ENCODE results near the gene POU2F2.

Gene POU2F2

DNA sequence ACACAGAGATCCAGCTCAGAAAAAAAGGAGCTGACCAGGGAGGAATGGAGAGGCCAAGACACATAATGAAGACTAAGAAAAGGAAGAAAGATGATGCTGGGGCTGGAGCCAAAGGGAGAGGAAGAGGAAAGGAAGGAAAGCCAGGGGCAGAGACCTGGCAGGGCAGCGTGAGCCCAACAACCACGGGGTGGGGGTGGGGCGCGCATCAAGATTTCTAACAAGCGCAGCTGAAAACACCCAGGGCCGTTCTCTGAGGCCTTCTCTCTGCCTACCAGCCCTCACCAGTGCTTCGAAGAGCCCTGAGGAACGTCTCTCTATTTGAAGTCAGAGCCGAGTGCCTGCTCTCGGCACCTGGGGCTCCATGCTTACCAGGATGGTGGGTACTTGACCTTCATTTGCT is 23.6 kb upstream of the POU2F2 start:
- no peak for DNase-seq (ENCODE audit: extremely low read depth in 1 of 2, low read depth in 1 of 2)

GRCh38 chr19:42154471-42155323 is 22.5 kb upstream of the POU2F2 start:
- no peak for DNase-seq (ENCODE audit: extremely low read depth in 1 of 2, low read depth in 1 of 2)

- DNase-seq (ENCODE audit: extremely low read depth in 1 of 2, low read depth in 1 of 2), result no peak
These were observed 21.6 kb upstream of the POU2F2 start for GRCh38 chr19:42153672-42154433.

DNA sequence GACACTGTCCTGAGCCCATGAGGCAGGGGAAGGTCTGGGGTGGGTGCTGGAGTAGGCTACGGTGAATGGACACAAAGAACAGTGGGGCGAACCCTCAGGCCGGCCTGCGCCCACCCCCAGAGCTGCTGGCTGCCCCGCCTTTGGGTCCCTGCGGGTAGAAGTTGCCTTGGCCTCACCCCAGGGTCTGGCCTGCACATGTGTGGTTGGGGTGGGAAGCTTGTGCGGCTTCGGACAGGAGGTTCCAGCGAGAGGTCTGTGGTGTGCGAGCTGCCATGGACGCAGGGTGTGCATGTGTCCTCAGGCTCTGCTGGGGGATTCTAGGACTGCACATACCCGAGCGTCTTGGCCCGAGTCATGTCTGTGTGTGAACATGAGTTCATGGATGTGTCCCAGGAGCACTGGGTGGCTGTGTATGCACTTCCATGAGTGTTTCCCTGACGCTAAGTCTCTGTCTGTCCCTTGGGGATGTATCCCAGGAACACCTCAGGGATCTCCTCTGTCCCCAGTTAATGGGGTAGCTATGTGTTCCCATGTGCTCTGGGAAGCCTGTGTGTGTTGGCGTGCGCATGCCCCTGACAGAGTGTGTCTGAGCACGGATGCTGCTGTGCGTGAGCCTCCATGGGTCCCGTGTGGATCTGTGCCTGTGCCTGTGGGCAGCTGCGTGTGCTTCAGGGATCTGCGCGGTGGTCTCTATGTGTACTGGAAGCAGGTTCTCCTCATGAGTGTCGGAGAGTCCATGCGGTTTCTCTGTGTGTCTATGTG is 20.8 kb upstream of the POU2F2 start:
- DNase-seq (ENCODE audit: extremely low read depth in 1 of 2, low read depth in 1 of 2), result no peak

GRCh38 chr19:42151782-42152684 is 19.8 kb upstream of the POU2F2 start:
- no peak for DNase-seq (ENCODE audit: extremely low read depth in 1 of 2, low read depth in 1 of 2)

DNA sequence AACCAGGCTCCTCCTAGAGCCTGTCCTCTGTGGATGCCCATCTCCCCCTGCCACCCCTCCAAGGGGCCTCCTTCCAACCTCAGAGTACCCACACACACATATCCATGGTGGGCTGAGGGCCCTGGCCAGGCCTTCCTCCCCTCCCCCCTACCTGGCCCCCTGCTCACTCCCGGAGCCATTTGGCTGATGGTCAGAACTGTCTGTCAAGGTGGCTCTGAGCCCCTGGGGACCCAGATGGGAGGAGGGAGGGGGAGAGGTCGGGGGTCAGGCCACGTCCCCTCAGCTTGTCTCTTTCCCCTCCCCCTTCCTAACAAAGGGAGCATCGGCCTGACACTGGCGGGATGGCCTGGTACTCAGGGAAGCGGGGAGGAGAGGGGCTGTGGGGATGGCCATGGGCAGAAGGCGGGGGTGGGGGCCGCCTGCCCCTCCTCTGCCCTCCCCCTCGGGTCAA is 18.7 kb upstream of the POU2F2 start:
- no peak for DNase-seq (ENCODE audit: extremely low read depth in 1 of 2, low read depth in 1 of 2)

DNA sequence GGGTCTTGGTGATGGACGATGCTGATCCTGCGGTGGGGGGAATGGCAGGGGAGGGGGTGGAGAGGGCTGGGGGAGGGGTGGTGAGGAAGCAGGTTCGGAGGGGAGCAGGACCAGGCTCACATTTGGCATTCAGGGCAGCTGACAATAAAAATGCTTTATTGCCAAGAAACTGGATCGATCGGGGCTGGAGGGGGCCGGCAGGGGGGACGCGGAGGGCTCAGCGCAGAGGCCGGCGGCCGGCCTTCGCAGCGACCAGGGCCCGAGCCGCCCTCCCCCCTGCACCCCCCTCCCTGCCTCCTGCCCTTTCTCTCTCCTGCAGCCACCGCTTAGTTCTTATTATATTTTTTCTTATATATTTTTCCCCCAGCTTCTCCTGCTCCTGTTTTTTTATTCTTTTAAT is 18.1 kb upstream of the POU2F2 start:
- no peak for DNase-seq (ENCODE audit: extremely low read depth in 1 of 2, low read depth in 1 of 2)

GRCh38 chr19:42149447-42150202 is 17.4 kb upstream of the POU2F2 start:
- no peak for DNase-seq (ENCODE audit: extremely low read depth in 1 of 2, low read depth in 1 of 2)

DNA sequence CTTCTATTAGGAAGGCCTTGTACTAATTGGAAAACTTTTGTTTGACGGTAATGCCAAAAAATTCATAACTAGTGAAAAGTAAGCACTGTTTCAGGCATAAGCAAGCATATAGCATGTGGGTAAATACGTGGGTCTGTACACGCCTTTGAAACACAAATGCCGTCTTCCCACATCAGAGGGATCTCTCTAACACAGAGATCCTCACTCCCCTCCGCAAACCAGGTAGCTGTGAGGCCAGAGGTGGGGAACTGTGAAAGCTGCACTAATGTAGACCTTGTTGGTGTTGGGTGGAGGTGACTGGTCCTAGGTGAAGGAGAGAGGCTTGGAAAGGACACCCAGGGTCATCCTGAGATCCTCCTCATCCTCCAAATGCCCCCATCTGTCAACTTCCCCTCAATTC is 16.0 kb upstream of the POU2F2 start:
- no peak for DNase-seq (ENCODE audit: extremely low read depth in 1 of 2, low read depth in 1 of 2)

- no peak for DNase-seq (ENCODE audit: extremely low read depth in 1 of 2, low read depth in 1 of 2)
These were observed 11.3 kb upstream of the POU2F2 start for GRCh38 chr19:42143341-42144234.

GRCh38 chr19:42140125-42140754 is 8.0 kb upstream of the POU2F2 start:
- no peak for DNase-seq (ENCODE audit: extremely low read depth in 1 of 2, low read depth in 1 of 2)

GRCh38 chr19:42134535-42135070 is 2.4 kb upstream of the POU2F2 start:
- no peak for DNase-seq (ENCODE audit: extremely low read depth in 1 of 2, low read depth in 1 of 2)

DNA sequence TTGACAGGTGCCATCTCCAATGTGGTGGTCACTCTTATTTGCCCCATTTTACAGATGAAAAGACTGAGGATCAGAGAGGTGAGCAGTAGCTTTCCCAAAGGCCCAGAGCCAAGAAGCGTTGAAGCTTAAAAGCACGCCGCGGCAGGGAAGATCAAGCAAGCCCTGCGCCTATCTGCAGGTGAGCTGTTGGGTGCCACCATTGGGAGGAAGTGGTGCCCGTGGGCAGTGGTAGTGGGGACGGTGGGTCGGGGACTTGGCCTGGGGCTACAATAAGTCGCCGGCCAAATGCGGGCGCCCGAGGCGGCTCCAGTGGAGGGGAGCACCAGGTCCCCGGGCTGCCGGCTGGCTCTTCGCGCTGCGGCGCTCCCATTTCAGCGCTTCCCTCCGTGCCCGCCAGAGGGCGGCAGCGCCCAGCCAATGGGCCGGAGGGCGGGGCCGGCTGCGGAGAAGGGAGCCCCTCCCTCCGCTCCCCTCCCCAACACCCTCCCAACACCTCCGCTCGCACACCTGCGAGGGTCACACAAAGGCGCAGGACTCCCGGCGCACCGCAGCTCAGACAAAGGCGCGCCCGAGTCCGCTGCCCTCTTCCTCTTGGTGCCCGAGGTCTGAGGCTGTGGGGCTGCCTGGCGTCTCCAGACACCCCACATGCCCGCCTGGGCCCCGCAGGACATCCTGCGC is 744 bp upstream of the POU2F2 start:
- peak; percentile 50 to 80 for DNase-seq (ENCODE audit: extremely low read depth in 1 of 2, low read depth in 1 of 2)

DNA sequence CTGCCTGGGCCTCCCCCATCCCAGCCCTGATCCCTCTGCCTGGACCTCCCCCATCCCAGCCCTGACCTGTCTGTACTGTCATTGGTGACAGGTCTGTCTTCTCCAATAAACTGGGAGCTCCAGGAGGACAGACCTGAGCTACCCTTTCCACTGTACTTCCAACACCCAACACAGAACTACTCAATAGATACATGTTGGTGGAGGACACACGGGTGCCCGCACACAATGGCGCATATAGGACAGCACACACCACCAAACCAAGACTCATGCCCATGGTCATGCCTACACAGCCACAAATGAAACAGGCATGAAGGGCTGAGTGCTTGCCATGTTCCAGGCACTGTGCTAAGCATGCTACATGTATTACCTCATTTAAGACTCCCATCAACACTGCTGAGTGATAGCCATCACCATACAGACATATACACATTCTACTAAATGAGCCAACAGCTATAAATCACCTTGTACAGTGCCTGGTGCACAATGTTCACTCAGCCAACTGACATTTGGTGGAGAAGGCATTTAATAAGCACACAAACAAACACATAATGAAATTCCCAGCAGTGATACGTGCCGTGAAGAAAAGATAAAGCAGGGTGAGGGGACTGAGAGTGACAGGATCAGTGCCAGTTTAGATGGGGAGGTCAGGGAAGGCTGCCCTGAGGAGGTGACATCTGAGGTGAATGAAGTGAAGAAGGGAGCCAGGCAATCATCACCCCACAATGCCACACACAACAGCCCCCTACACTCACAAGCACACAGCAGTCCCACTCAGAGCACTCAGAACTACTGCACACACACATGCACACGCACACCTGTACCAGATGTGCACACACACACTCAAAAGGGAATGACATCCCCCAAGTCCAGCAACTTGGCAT is 857 bp downstream of the POU2F2 start:
- DNase-seq (ENCODE audit: extremely low read depth in 1 of 2, low read depth in 1 of 2), result no peak

DNA sequence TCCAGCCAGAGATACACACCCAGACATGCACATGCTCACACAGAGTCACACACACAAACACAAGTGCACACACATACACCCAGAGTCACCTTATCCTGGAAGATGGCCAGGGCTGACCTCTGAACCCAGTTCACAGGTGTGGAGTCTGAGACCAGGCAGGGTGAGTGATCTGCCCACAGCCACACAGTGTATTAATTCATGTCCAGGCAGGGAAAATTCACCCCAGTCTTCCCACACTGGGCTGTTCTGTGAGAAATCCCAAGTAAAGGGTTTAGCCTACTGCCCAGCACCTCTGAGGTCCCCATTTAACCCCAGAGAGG is 2.0 kb downstream of the POU2F2 start:
- DNase-seq (ENCODE audit: extremely low read depth in 1 of 2, low read depth in 1 of 2), result no peak

DNA sequence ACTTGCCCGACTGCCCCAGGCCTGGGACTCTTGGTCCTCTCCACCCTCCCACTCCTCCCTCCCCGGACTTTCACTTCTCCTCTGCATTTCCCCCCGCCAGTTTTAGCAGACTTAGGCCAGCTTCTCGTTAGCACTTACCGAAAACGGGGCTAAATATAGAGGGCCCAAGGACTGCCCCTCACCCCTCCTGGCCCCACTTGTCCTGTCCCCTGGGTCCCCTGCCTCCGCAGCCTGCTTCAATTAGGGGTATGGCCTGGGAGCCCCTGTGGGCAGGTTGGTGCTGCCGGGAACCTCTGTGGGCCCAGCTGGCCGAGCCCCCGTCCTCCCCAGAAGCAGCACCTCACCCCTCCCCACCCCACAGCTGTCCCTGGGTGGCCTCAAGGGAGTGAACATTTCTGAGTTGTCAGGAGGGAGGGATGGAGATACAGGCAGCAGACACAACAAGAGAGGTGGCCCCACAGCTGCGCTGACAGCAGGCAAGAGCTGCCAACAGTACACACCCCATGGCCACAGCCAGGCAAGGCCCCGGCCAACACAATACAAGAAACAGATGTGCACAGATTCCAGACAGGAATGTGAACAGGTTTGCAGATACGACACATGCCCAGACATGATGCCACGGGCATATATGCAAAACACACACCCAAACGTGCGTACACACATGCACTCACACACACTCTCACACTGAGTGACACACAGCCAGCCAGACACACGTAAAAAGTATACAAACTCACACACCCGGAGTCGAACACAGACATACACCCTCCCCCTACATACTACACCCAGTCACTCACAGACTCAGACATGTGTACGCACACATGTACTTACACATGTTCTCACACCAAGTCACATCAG is 2.6 kb downstream of the POU2F2 start:
- DNase-seq (ENCODE audit: extremely low read depth in 1 of 2, low read depth in 1 of 2), result no peak
